T1000 (cell line): Measurements from ENCODE around the gene LAPTM5.
A peak's percentile ranks its signal among the peaks of the same experiment; 100 is the strongest.
"Not testable (repeated sequence)": the region's sequence is repeated elsewhere in the genome, so short reads cannot be mapped to it uniquely, and the experiment has no call there.

Source experiments
- DNase-seq: peaks from one replicate; lab custom pipeline; 2025; ENCODE audit warnings: mixed read lengths; lab: John Stamatoyannopoulos, UW

LAPTM5 gene

GRCh38 chr1:30757352-30758120 is at the start of gene LAPTM5:
LAPTM5 (minus strand) TSS chr1:30757774; CDS start chr1:30757745, 29 bp downstream.
- no peak for DNase-seq

GRCh38 chr1:30806381-30807317 is 49.1 kb upstream of the LAPTM5 start:
- DNase-seq = no peak

DNA sequence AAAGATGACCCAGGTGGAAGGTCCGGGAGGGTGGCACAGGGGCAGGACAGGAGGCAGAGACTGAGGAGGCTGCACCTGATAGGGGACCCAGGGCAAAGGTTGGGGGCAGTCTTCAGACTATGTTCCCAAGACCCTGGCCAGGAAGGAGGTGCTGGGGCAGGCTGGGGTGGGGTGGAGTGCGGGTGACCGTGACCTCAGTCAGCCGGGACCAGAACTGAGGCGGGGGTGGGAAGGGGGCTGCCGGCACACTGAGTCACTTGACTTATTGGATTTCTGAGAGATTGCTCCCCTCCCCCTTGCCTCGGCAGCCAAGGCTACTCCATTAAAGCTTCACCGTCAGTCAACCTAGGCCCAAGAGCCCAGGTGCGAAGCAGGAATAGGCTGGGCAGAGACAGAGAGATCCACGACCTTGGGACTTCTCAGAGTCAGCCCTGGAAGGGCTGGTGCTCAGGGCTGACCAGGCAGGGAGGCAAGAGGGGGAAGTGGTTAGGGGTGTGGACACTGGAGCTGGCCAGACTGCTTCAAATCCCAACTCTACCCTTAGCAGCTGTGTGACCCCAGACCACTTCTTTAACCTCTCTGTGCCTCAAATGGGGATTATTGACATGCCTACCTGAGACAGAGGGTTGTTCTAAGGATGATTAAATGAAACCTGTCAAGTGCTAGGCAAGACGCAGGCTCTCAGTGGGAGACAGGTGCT is 47.9 kb upstream of the LAPTM5 start:
- DNase-seq = no peak

DNA sequence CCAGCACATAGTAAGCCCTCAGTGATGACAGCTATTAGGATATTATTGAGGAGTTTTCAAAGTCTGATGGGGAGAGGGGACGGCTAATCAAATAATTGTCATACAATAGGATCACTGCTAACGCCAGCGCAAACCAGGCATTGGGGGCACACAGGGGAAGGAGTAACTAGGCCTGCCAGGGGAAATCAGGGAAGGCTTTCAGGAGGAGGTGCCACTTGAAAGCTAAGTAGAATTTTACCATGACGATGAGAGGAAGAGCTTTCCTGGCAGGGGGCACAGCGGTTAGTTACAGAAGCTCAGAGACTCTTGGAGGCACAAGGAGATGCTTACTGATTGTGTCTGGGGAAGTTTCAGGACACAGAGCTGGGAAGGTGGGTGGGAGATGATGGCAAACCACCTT is 47.2 kb upstream of the LAPTM5 start:
- no peak for DNase-seq

DNA sequence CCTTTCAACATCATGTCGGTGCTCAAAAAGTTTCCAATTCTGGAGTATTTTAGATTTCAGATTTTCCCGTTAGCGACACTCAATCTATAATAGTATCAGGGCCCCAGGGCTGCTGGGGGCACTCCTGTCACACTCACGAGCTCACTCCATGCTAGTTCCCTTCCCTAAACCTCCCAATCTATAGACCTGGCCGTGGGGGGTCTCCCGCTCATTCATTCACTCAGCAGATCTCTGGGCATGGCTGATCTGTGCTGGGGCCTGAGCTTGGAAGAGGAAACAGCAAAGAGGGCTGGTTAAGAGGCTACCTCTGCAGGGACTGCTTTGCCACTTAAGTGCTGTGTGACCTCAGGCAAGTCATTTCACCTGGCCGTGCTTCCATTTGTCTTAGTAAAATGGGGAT is 46.8 kb upstream of the LAPTM5 start:
- DNase-seq = no peak

GRCh38 chr1:30803562-30803961 is 46.0 kb upstream of the LAPTM5 start:
- no peak for DNase-seq

DNA sequence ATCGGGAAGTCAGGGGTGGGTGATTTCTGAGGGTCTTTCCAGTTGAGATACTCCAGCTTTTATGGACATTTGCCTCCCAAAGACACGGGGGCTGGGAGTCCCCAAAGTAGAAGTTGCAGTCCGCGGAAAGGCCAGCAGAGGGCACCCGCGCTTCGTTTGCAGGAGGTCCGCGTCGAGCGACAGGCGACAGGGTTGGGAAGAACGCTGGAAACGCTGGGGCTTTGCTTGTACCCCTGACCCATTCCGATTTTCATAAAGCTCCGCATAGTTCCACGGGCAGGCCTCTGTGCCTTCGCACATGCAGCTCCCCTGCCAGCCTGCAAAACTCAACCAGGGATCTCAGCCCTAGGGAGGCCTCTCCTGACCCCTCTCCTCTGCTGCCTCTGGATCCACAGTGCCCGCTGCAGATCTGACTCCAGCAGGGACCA is 44.2 kb upstream of the LAPTM5 start:
- DNase-seq = peak; percentile 64

- DNase-seq = no peak
These were observed 41.6 kb upstream of the LAPTM5 start for GRCh38 chr1:30799233-30799511.

- DNase-seq = no peak
These were observed 41.0 kb upstream of the LAPTM5 start for GRCh38 chr1:30798389-30799232.

- no peak for DNase-seq
These were observed 37.5 kb upstream of the LAPTM5 start for GRCh38 chr1:30795026-30795425.

DNA sequence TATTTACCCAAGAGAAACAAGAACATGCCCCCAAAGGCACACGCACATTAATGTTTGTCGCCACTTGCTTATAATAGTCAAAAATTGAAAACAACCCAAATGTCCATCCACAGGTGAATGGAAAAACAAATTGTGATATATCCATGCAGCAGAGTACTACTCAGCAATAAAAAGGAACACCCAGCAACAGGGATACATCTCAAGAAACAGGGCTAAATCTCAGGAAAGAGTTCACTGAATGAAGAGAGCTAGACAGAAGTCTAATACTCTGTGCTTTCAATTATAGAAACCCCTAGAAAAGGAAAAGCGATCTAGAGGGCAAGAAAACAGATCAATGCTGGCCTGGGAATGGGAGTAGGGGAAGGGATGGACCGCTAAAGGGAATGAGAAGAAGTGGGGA is 36.7 kb upstream of the LAPTM5 start:
- no peak for DNase-seq

DNA sequence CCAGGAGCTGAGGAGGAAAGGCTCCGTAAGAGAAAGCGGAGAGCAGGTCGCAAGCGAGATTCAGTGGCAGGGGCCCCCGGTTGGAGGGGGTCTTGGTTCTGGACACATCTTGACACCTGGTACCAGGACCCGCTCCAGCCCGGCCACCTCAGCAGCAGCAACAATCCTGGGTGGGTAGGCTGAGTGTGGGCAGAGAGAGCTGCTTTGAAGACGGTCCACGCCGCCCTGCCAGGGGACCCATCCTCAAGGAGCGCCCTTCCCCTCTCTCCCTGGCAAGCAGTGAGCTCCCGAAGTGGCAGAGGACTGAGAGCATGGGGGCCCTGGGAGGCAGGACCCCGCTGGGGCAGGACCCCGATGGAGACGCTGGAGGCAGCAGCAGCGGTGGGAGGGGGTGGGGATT is 35.6 kb upstream of the LAPTM5 start:
- no peak for DNase-seq

DNA sequence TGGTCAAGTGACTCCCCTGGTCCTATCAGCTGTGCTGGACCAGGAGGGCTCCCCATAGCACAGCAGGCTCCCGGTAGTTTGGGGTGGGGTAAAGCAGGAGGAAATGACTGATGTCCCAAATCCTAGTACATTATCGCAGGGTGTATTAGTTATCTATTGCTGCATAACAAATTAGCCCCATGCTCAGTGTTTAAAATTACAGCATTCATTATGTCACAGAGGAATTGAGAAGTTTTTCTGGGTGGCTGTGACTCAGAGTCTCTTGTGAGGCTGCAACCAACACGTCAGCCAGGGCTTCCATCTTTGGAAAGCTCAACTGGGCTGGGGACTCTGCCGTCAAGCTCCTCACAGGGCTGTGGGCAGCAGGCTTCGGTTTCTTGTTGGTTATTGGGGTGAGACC is 34.3 kb upstream of the LAPTM5 start:
- no peak for DNase-seq

- no peak for DNase-seq
These were observed 33.5 kb upstream of the LAPTM5 start for GRCh38 chr1:30790850-30791778.

DNA sequence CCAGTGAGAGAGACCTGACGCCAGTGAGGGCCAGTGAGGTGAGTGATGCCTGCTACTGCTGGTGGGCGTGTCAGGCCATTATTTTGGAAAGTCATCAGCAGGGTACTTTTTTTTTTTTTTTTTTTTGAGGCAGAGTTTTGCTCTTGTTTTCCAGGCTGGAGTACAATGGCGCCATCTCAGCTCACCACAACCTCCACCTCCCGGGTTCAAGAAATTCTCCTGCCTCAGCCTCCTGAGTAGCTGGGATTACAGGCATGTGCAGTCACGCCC is 32.6 kb upstream of the LAPTM5 start:
- not testable (repeated sequence) for DNase-seq

DNA sequence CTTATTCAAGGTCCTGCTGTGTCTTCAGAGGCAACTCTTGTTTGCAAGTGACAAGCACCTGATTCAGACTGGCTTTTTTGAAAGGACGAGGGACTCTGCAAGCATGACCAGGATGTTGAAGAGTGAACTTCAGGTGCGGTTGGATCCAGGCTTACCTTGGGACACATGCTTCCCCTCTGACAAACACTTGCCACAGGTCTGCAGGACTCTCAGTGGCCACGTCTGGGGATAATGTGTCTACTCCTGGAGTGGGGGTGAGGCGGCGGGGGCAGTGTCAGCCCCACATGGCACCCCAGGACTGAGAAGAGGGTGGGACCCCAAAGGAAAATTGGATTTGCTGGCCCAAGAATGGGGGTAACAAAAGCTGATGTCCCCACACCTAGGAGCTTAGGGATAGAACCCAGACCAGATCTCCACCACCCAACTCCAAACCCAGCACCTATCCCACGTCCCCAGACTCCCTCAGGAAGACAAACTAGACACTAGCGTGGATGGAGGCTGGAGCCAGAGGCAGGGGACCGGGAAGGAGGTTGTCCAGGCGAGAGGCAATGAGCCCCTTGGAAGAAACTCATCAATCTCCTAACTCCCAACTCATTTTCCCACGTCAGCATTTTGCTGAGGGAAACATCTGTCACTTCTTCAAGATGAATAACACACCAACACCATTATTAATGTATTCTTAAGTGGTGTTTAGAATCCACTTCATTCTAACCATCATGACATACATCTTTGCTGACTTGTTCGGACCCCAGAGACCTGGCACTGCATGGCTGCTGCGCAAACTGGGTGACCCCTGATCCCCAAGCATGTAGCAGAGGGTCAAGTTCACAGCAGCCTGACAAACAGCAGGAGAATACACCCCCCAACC is 32.0 kb upstream of the LAPTM5 start:
- no peak for DNase-seq

DNA sequence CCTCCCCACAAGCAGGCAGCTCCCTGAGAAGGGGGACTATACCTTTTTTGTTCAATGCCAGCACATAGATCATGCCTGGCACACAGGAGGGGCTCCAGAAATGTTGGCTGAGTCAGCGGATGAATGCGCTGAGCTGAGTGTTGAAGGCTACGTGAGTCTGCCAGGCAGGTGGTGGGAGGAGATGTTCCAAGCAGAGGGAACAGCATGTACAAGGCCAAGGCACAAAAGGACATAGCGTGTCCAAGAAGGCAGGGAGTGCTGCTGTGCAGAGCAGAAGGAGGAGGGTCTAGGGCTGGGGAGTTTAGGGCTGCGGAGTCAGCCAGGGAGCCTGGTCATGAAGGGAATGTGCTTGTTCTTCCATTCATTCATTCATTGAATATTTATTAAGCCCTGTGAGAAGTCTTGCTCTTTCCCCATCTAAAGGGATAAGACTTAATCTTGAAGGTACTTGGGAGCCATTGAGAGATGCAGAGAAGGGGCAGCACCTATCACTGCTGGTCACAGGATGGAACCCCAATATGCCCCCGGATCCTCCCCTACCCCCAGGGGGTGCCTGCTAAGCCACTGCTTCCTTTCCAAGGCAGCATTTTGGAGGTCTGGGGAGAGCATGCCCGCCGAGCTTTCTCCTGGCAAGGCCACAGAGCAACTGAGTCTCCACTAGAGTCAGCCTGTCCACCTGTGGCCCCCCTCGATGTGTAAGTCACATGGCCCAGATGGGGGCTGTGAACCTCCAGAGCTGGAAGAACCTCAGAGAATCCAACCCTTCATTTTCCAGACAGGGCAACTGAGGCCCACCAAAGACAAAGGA is 31.2 kb upstream of the LAPTM5 start:
- no peak for DNase-seq

DNA sequence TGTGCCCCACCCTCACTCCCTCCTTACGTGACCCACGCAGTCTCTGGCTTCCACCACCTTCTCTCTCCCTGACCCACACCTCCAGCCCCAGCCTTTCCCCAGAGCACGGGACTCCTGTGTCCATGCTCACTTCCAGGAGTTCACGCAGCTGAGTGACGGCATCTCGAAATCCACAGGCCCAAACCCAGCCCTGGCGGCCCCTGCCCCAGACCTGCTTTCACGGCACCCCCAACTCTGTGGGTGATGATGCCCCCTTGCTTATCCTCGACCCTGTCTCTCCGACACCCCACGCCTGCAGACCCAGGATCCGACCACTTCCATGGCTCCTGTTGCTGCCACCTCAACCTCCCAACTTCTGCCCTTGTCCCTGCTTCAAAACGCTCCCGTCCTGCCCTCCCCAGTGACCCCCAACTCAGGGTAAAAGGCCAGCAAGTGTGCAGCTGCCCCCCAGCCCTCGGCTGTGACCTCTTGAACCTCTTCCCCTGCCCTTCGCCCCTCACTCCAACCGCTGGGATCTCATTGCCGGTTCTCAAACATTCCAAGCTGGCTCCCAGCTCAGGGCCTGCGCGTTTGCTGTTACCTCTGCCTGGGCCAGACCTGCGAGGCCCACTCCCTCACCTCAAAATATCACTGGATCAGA is 30.4 kb upstream of the LAPTM5 start:
- DNase-seq = no peak

DNA sequence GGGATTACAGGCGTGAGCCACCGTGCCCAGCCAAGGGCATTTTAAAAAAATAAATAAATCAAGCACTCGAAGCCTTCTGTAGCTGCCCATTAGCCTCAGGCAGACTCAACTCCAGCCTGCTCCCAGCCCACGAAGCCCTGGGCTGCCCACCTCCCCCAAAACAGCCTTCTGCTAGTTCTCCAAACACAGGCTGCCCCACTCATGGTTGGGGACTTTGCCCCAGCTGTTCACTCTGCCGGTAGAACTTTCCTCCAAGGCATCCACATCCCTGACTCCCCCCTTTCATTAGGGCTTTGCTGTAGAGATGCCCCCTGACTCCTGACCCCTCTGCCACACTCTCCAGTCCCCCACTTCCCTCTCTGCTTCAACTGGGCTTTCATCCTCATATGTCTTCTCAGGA is 29.7 kb upstream of the LAPTM5 start:
- DNase-seq = no peak
